ENCODE results near the gene RTN4R.
"Not testable (repeated sequence)": the region's sequence is repeated elsewhere in the genome, so short reads cannot be mapped to it uniquely, and the experiment has no call there.

RTN4R gene

DNA sequence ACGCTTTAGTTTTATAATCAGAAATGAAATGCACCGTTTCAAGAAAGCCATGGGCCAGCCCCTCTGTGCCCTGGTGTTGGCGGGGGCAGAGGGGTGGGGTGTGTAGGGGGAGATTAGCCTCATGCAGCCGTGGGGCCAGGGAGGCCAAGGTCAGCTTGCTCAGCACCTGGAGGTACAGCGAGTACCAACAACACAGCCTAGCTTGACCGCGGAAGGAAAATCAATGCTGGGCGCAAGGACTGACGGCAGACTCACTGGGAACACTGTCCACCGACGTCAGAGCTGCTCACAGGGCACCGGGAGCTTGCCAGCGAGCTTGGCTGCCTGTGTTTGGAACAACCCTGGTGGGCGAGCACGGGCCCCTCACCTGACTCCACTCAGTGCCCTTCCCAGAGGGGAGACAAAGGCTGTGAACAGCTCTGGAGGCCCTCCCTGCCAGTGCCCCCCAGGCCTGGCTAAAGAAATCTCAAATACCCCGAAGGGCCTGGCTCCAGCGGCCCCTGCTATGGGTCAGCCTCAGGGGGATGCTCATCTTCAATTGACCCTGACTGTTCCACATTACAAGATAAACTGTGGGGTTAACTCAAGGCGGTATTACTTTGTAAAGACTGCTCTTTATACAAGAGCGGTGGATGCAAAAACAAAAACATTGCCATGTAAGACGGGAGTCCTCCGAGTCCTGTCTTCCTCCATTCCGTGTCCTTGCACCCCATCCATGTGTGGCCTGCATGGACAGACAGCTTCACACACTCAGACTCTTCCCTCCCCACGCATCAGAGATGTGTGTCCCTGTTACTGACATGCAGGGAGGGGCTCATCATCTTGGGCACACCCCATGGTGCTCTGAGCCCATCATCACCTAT lies 21.3 kb upstream of the RTN4R start:
- in situ Hi-C loops (cut with MboI; ENCODE audit: low sequenced_read_pairs): not testable (repeated sequence)

DNA sequence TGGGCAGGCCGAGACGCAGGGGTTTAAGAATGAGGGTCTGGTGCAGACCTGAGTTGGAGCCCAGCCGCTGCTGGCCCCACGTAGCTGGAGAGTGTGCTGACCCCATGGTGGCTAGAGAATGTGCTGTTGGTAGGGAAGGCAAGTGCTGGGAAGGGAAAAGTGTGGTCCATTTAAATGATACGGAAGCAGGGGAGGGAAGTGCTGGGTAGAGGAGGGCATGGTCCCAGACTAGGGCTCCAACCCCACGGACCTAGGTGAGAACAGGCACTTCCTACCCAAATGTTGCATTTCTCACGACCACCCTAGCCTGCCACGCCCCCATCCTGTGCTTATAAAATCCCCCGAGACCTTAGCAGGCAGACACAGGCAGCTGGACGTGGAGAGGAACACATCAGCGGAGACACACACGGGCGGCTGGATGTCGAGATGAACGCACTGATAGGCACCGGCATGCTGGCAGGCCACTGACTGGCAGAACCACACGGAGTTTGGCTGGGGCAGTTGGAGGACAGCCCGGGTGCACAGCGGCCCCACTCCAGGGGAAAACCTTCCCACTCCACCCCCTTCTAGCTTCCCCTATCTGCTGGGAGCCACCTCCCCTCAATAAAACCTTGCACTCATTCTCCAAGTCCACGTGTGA lies 18.8 kb upstream of the RTN4R start:
- in situ Hi-C loops (cut with MboI; ENCODE audit: low sequenced_read_pairs): not testable (repeated sequence)

DNA sequence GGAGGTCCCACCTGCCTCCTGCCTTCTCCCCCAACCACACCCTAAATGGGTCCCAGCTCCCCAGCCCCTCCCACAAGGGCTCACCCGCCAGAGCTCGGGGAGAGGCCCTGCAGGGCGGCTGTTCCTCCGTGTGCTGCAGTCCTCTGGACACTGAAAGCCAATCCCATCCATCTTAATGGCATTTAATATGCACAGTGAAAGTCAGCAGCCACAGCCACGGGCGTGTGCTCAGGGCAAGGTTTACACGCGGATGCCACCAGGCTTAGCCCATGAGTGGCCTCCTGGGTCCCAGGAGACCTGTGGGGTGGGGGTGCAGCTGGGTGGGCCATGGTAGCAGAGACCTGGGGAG lies 18.2 kb upstream of the RTN4R start:
- in situ Hi-C loops (cut with MboI; ENCODE audit: low sequenced_read_pairs): not testable (repeated sequence)

DNA sequence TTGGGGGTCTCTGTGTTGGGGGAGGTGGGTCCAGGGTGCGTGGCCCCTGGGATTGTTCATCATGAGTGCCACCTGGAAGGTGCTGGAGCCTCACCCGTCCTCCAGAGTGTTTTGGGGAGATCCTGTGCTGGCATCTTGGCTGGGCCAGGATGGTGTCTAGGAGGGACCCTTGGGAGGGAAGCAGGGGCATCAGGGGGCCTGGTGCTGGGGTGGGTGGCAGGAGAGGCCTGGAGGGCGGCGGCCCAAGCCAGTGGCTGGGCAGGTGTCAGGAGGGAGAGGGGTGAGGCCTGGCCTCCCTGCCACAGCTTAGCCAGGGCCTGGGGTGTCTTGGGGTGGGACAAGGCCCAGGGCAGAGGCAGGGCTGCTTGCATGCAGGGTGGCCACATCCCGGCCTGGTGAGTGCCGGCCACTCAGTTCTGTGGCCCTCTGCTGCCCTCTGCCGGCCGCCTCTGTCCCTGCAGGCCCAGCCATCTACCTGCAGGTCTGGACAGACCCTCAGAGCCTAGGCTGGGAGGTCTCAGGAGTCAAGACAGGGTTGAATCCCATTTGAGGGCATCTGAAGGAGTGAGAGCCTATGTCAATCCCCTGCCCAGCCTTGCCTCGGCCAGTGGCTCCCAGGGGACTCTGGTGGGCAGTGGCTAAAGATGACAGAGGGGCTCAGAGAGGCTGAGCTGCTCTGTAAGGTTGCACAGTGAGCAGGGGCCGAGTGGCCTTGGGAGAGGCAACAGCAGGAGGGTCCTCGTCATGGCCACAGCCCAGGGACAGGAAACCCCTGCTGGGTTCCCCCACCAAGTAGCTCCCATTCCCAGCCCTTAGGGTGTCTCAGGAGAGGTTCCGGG lies 17.6 kb upstream of the RTN4R start:
- in situ Hi-C loops (cut with MboI; ENCODE audit: low sequenced_read_pairs): not testable (repeated sequence)

DNA sequence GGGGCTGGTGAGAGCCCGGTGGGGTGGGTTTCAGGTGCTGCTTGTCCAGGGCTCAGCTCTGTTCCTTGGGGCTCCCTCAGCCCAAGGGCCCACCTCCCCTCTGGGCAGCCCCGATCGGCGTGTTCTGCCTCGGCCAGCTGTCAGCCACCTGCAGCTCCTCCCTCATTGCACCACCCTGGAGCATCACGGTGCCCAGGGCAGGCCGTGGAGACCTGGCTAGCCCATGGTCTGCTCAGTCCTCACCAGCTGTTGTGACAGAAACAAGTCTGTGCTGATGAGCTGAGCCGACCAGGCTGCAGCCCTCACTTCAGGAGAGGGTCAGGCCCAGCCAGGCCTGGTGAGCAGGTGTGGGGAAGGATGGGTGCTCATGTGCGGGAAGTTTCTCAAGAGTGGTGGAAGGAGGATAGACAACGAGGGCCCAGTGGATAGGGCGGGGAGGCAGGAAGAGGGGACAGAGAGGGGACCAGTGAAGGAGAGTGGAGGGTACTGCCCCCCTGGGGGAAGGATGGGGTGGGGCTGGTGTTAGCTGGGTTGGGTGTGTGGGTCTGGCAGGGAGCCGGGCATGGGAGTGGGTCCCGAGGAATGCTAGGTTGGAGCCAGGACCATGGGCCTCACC lies 16.5 kb upstream of the RTN4R start:
- in situ Hi-C loops (cut with MboI; ENCODE audit: low sequenced_read_pairs): no loop called here

DNA sequence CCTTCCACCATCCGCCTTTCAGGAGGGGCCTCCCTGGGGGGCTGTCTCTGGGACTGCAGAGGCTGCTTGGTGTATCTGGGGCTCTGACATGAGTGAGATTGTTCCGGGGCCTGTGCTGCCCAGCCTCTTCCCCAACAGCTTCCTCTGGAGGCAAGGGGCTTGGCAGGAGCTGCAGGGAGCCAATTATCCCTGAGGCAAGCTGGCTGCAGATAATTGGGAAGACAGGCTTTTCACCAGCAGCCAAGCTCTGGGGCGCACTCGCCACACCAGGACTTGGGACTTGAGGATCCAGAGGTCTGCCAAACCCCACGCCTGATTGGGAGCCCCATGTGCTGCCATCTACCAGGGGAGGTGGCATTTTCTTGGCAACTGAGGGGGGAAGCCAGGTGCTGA lies 15.6 kb upstream of the RTN4R start:
- in situ Hi-C loops (cut with MboI; ENCODE audit: low sequenced_read_pairs): no loop called here

DNA sequence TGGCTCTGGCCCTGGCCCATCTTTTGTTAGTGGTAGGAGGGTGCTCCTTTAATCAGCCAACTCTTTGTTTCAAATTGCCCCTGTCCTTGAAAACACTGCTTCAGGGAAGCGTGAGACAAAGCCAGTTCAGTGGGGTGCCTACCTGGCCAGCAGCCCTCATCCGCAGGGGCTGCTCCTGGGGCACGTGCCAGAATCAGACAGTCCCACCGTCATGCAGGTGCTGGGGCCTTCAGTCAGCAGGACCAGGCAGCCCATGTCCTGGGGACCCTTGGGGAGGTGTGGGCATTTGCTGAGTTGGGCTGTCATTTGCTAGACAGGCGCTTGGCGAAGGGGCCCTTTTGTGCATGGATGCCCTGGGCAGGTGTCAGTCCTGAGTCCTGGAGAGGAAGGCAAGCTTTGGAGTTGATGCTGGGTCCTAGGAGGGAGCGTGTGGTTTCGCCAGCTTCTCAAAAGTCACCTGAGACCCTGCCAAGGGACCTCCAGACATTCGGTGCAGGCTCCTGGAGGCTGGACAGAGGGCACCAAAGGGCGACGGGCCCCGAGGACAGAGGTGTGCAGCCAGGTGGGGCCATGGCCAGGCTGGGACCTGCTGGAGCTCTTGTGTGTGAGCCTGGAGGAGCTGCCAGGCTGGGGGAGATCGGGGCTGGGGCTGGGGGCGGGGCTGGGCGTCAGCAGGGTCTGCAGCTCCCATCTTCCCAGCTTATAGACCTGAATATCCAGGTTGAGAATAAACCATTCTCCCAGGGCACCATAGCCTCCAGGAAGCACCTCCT lies 15.0 kb upstream of the RTN4R start:
- in situ Hi-C loops (cut with MboI; ENCODE audit: low sequenced_read_pairs): no loop called here

DNA sequence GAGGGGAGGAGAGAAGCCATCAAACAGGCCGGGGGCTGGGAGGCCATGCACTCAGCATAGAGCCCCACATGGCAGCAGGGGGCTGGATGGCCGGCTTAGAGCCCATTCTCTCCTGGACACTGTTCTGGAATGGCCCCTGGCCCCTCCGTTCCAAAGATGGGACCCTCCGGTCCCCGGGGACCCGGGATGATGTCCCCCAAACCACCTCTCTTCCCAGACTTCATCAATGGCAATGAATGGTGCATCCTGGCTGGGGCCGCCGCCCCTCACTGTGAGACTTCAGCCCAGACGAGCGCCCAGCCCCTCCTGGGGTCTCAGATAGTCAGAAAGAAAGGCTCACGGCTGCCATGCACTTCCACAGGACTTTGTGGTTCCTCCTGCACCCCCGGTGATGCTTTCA lies 13.8 kb upstream of the RTN4R start:
- in situ Hi-C loops (cut with MboI; ENCODE audit: low sequenced_read_pairs): no loop called here

DNA sequence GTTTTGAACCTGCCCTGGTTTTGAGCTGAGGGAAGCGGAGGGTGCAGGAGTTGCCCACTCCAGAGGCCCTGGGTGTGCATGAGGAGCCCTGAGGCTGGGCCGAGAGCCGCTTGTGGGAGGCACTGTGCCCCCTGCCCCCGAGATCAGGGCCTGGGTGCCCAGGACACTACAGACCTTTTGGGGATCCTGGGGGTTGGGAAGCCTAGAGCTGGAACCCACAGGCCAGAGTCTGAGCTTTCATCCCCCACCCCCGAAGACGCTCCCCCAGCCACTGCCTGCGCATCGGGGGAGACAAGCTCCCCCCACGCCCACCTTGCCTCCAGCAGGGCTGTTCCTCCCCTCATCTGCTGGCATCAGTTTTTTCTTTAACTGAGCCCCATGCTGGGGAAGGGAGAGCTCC lies 13.4 kb upstream of the RTN4R start:
- in situ Hi-C loops (cut with MboI; ENCODE audit: low sequenced_read_pairs): not testable (repeated sequence)

DNA sequence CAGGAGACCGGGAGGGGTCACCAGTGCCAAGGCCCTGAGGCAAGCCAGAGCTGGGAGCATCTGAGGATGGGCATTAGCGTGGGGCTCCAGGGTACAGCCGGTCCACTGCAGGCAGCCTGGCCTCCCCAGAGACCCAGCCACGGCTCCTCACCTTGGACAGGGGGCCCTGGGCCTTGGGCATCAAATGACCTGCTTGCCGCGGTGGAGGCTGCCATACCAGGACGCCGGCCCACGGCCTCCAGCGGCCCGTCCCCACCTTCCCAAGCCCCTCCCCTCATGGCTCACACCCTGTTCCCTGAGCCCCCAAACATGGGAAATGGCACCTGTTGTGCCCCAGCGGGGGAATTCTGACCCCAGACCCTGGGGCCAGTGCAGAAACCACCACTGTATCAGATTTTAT lies 12.7 kb upstream of the RTN4R start:
- in situ Hi-C loops (cut with MboI; ENCODE audit: low sequenced_read_pairs): no loop called here

DNA sequence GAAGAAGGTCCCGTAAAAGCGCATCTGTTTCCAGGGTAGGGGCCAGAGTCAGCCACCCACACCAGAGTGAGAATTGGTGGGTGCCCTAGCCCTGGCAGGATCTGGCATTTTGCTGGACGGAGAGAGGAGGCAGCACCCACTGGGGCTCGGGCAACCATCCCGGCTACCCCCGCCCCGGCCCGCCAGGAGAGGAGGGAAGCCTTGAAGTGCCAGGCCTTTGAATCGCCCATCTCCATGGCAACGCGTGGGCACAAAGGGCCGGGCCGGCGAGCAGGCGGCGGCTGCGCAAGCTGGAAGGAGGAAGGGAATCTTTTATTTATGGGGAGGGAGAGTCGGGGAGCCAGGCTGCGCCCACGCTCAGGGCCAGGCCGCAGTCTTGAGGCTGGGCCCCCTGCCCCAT lies 12.0 kb upstream of the RTN4R start:
- in situ Hi-C loops (cut with MboI; ENCODE audit: low sequenced_read_pairs): not testable (repeated sequence)

DNA sequence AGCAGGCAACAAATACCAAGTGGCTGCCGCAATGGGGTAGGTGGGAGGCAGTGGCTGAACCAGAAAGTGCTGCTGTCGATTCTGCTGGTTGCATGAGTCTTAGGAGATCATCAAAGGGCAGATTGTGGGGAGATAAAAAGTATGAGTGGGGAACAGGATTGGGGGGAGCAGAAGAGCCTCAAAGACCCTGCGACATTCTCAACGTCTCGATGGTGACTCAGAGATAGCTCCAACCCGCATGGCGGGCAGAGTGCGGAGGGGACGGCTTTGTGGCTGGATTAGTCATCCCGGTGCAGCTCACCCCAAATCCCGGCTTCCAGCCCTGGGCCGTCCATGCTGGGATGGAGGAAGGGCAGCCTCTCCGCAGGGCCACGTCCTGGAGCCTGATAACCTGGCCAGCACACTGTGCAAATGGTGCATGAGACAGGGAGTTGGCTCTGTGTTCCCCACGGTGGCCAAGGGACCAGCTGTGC lies 11.6 kb upstream of the RTN4R start:
- in situ Hi-C loops (cut with MboI; ENCODE audit: low sequenced_read_pairs): no loop called here

DNA sequence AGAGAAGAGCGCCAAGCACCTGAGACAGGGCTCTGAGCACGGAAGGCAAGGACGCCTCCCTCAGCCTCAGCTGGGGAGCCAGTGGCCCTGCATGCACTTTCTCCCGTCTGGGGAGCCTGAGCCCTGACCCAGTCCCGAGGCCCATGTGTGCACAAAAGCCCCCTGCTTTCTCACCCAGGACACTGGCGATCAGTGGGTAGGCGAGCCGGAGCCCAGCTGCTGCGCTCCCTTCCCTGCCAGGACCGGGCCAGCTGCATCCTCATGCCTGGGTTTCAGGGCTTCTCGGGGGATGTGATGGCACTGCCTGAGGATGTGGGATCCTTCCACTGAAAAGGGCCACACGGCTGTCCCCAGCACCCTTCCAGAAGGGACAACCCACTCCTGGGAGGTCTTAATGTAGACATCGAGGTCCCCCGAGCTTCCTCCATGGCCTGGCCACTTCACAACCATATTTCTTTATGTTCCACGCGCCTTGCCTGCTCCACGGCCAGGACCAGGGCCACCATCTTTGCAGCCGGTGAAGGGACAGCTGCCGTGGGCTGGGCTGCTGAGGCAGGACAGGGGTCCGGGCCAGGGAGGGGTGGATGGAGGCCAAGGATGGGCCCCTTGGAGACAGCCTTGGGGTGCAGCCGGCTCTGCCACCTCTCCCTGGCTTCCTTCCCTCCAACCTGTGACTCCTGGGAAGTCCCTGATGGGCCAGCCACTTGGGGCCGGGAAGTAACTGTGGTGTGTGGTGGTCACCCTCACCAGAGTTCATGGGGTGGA lies 10.8 kb upstream of the RTN4R start:
- in situ Hi-C loops (cut with MboI; ENCODE audit: low sequenced_read_pairs): not testable (repeated sequence)

DNA sequence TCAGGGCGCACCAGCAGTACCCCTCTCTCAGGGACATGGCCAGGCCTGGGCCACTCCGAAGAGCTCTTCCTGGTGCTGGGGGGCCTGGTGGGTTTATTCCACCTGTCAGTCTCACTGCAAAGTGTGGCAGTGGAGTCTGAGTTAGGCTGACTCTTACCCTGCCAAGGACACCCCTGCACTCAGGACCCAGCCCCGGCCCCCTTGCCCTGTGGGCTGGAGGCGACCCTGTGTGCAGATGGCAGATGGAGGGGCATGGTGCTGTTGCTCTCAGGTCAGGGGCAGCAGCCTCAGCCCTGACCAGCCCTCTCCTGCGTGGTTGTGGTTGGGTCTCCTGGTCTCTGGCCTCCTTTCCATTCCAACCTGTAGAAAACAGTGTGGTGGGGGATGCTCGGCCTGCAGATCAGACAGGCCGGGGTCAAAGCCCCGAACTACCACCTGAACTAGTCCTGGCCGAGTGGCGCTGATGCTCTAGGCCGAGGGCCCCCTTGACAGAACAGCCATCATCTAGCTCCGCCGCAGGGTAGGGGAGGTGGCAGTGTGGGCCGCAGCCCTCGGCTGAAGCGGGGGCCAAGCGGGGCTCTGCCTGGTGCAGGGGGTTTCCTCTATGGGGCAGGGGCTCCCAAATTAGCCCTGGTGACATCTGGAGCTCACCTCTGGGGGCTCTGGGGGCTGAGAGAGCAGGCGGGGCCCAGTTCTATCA lies 10.0 kb upstream of the RTN4R start:
- in situ Hi-C loops (cut with MboI; ENCODE audit: low sequenced_read_pairs): not testable (repeated sequence)

DNA sequence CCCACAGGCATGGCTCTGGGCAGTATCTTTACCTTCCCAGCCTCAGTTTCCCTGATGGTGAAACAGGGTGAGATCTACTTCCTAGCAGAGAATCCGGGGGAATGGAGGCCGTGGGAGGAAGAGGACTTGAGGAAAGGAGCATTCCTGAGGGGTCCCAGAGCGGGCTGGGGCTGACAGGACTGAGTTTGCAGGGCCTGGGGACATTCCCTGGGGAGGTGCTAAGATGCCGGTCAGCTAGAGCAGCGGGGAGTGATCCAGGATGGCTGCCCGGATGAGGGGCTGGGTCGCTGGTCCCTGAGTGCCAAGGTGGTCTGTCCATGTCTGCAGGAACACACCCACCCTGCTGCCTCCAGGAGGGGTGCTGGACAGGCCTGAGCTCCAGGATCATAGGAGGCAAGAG lies 8.3 kb upstream of the RTN4R start:
- in situ Hi-C loops (cut with MboI; ENCODE audit: low sequenced_read_pairs): no loop called here

DNA sequence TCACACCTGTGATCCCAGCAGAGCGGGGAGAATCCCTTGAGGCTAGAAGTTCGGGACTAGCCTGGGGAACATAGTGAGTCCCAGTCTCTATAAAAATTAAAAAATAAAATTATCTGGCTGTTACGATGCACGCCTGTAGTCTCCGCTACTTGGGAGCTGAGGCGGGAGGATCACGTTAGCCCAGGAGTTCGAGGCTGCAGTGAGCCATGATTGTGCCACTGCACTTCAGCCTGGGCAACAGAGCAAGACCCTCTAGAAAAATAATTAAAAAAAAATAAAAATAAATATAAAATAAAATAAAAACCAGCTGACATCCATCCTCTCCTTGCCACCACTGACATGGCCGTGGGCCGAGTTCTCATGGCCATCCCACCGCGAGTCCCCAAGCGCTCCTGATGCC lies 7.7 kb upstream of the RTN4R start:
- in situ Hi-C loops (cut with MboI; ENCODE audit: low sequenced_read_pairs): no loop called here

DNA sequence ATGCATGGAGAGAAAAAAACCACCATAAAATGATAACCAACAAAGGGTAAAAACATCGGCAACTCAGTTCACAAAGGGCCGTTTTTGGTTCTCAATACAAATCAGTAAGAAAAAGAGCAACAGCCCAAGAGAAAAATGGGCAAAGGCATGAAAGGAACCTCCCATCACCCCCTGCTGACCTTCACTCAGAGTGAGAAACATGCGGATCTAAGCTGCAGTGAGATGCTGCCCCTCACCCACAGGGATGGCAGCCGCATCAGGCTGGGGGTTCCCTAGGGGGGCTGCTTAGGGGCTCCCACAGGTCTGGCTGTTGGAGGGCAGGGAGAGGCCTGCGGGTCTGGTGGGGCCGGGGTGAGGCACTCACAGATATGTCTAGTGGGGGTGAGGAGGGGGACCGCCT lies 7.2 kb upstream of the RTN4R start:
- in situ Hi-C loops (cut with MboI; ENCODE audit: low sequenced_read_pairs): not testable (repeated sequence)

DNA sequence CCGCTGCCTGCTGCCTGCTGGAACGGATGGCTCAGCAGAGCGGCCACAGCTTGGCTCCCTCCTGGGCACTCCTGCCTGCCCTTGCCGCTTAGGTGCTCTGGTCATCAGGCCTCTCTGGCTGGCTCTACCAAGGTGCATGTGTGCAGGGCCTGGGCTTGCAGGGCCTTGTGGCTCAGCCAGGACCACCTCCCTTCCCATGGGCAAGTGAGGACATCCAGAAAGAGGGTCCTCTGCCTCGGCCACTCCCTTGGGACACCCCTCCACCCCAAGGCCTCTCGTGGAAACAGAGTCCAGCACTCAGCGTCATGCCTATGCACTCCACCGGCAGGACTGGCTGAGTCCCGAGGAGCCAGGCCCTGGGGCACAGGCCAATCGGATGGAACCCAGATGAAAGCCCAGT lies 6.3 kb upstream of the RTN4R start:
- in situ Hi-C loops (cut with MboI; ENCODE audit: low sequenced_read_pairs): not testable (repeated sequence)

DNA sequence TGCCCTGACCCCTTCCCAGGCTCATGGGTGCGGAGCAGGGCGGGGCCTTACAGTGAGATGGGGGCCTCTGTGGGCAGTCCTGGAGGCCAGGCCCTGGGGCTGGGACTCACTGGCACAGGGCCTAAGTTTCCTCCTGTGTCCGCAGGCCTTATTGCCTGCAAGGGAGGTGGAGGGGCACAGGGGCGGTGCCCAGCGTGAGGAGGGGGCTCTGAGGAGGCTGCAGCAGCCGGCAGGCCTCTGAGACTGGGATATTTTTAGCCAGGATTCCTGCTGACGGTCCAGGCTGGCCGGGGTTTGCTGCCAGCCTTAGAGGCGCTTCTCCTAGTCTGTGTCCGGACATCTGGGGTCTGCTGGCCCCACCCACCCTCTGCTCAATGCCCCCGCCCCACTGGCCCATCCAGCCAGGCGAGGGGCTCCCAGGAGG lies 5.7 kb upstream of the RTN4R start:
- in situ Hi-C loops (cut with MboI; ENCODE audit: low sequenced_read_pairs): no loop called here
